Immature natural killer cell (primary cell): ENCODE measurements around the gene TAS2R16. TPM values are rescaled to one million over a fixed set of nuclear protein-coding genes. Genes with fewer than 3 reads are reported as not detected.
"Not testable (repeated sequence)": the region's sequence is repeated elsewhere in the genome, so short reads cannot be mapped to it uniquely, and the experiment has no call there.

ENCODE experiments used
- DNase-seq, 3 donors: peaks; one replicate each; pipeline ENCODE4 v3.0.0; 2022; ENCODE audit warnings: mixed read lengths in 1 of 3
- H3K27ac Mint-ChIP-seq, 6 donors: one replicate each; pipeline ENCODE4 v1.8.0; 2020; ENCODE audit warnings: mixed read lengths in 6 of 6, mild to moderate bottlenecking in 5 of 6, inconsistent platforms in 4 of 6, moderate library complexity in 3 of 6
- H3K27me3 Mint-ChIP-seq, 3 donors: one replicate each; pipeline ENCODE4 v1.8.0; 2020 to 2021; ENCODE audit warnings: low read depth in 3 of 3, mild to moderate bottlenecking in 3 of 3, mixed read lengths in 3 of 3, moderate library complexity in 3 of 3, inconsistent platforms in 1 of 3
- H3K36me3 Mint-ChIP-seq, 3 donors: one replicate each; pipeline ENCODE4 v1.8.0; 2020; ENCODE audit warnings: mixed read lengths in 3 of 3, inconsistent platforms in 2 of 3, mild to moderate bottlenecking in 2 of 3
- H3K4me1 Mint-ChIP-seq, 2 donors: one replicate each; pipeline ENCODE4 v1.8.0; 2020; ENCODE audit warnings: inconsistent platforms in 2 of 2, mild to moderate bottlenecking in 2 of 2, mixed read lengths in 2 of 2, moderate library complexity in 1 of 2
- H3K4me3 Mint-ChIP-seq, 5 donors: one replicate each; pipeline ENCODE4 v1.8.0; 2020; ENCODE audit warnings: mild to moderate bottlenecking in 5 of 5, mixed read lengths in 5 of 5, inconsistent platforms in 3 of 5, moderate library complexity in 3 of 5
- H3K9me3 Mint-ChIP-seq, 6 donors: one replicate each; pipeline ENCODE4 v1.8.0; 2020; ENCODE audit warnings: mild to moderate bottlenecking in 6 of 6, mixed read lengths in 6 of 6, inconsistent platforms in 4 of 6, moderate library complexity in 3 of 6
- polyA plus RNA-seq, 3 donors: library from polyadenylated mRNA; unstranded; fragments of 300-500 nt; fragmentation: Illumina TruSeq; gene quantifications; one replicate each; pipeline ENCODE4 v1.2.3, GENCODE V29; 2021

The TAS2R16 gene
- polyA plus RNA-seq, 3 donors from 2014 or later, result not detected

DNA sequence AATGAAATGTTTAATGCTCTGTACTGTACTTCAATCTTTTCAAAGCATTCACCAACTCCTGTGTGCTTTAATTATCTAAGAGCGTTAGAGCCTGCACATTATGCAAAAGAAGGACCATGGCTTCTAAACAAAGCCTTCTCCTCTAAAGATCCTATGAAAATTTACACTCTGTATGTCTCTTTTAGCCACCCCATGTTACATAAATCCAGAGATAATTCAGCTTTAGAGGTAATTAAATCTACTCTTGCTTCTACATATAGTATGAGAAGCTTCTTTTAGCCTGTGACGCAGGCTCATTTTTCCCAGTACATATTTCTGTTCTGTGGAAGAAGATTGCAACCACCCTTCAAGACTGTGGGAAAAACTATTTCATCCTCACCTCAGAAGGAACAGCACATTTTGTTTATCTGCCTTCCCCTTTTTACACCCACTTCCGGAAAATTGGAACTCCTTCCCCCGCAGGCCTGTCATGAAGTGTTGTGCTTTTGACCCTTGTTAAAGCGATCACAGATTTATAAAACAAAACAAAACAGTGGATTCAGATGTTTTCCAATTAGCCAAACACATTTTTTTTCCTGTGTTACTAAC is 8.1 kb upstream of the TAS2R16 start:
- no peak overlapping the region for H3K4me3 Mint-ChIP-seq
- no peak for DNase-seq
- peaks cover 0 to 4% (median 0%) of the 10 kb centered on the region in 3 donors for H3K36me3 Mint-ChIP-seq
- H3K27me3 Mint-ChIP-seq, result peaks cover 0 to 2% (median 0%) of the 10 kb centered on the region in 3 donors
- peaks cover 0 to 39% (median 16%) of the 10 kb centered on the region in 6 donors for H3K9me3 Mint-ChIP-seq
- no peaks in the 10 kb centered on the region for H3K4me1 Mint-ChIP-seq
- H3K27ac Mint-ChIP-seq, result no peak overlapping the region

DNA sequence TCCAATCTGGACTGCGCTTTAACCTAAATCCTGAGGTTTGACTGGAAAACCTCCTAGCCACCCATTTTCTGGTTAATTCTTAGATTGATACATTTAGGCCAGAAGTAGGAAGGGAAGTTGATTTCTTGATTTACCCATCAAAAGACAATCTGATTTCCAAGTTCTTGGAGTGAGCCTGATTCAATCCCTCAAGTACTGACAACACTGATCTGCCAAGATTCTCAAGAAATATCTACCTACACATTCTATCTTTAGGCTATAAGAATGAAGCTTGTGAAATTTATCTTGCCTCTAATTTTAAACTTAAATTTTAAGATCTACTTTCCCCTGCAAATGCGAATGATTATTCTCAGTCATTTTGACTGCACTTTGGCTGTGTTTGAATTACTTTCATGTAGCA is 5.9 kb downstream of the TAS2R16 start:
- H3K4me3 Mint-ChIP-seq, result no peak overlapping the region
- H3K36me3 Mint-ChIP-seq, result peaks cover 0 to 3% (median 0%) of the 10 kb centered on the region in 3 donors

DNA sequence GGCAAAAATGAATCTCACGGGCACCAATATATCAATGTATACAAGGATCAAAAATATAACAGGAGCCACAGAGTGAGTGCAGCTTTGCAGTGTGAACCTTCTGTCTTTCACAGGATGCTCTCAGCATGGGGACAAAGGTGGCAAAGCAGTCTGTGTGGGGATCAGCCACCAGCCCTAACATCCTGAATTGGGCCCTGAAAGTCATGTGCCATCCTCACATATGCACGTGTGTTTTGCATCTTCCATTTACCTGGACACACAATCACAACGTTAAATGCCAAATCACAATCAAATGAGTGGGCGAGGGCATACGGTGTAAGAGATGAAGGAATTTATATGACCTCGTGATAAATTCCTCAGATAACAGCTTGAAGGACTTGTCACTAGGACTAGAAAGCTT is 6.5 kb downstream of the TAS2R16 start:
- H3K27ac Mint-ChIP-seq, result no peak overlapping the region
- peaks cover 0 to 3% (median 1%) of the 10 kb centered on the region in 3 donors for H3K27me3 Mint-ChIP-seq
- no peaks in the 10 kb centered on the region for H3K4me1 Mint-ChIP-seq
- peaks cover 13 to 29% (median 23%) of the 10 kb centered on the region in 6 donors for H3K9me3 Mint-ChIP-seq
- no peak for DNase-seq
- H3K36me3 Mint-ChIP-seq, result peaks cover 0 to 3% (median 0%) of the 10 kb centered on the region in 3 donors
- no peak overlapping the region for H3K4me3 Mint-ChIP-seq

More for the DNA sequence above, 5.9 kb downstream of the TAS2R16 start:
- Mint-ChIP-seq H3K4me1 (no peaks in the 10 kb centered on the region), H3K27me3 (peaks cover 0 to 3% (median 1%) of the 10 kb centered on the region in 3 donors), H3K9me3 (peaks cover 13 to 34% (median 22%) of the 10 kb centered on the region in 6 donors), H3K27ac (no peak overlapping the region)
- DNase-seq, result no peak

DNA sequence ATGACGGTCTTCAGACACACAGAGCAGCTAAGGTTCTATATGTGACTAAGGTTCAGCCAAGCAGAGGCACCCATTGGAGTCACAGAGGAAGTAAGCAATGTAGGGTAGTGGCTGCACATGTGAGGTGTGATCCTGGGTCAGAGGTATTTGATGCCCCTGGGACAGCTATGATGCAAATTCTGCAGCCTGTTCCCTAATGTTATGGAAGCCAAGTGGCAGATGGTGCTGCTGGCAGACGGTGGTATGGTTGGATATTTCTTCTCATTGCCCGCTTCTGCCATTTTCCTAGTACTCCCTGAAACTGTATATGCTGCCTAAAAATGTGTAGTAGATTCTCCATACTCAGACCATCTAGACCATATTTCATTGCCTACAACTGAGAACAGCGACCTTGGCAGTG is 7.2 kb downstream of the TAS2R16 start:
- H3K4me1 Mint-ChIP-seq, result no peaks in the 10 kb centered on the region

DNA sequence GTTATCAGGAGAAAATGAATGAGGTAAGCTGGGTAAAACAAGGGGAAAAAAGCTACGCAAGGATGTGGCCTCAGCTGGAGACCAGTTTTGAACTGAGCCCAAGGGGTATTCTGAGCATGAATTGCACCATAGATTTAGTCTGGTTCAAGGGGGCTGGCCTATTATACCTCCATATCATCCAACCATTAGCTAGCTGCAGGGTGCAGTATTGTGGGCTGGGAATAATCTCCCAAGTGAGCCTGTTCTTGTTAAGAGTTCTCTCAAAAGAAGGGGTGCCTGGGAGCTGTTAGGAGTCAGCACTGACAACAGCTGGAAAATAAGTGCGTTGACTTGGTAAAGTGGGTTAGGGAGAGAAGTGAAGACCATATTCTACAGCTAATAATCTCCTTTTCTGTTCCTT is 8.0 kb downstream of the TAS2R16 start:
- Mint-ChIP-seq H3K4me1 (no peaks in the 10 kb centered on the region), H3K9me3 (peaks cover 8 to 21% (median 14%) of the 10 kb centered on the region in 6 donors), H3K27me3 (peaks cover 0 to 3% (median 0%) of the 10 kb centered on the region in 3 donors), H3K4me3 (no peak overlapping the region), H3K36me3 (peaks cover 0 to 3% (median 0%) of the 10 kb centered on the region in 3 donors), H3K27ac (no peak overlapping the region)
- no peak for DNase-seq

More for the DNA sequence above, 7.2 kb downstream of the TAS2R16 start:
- no peak for DNase-seq
- H3K36me3 Mint-ChIP-seq, result peaks cover 0 to 3% (median 0%) of the 10 kb centered on the region in 3 donors
- peaks cover 10 to 23% (median 21%) of the 10 kb centered on the region in 6 donors for H3K9me3 Mint-ChIP-seq
- H3K27ac Mint-ChIP-seq, result no peak overlapping the region
- H3K27me3 Mint-ChIP-seq, result peaks cover 0 to 3% (median 0%) of the 10 kb centered on the region in 3 donors
- no peak overlapping the region for H3K4me3 Mint-ChIP-seq

DNA sequence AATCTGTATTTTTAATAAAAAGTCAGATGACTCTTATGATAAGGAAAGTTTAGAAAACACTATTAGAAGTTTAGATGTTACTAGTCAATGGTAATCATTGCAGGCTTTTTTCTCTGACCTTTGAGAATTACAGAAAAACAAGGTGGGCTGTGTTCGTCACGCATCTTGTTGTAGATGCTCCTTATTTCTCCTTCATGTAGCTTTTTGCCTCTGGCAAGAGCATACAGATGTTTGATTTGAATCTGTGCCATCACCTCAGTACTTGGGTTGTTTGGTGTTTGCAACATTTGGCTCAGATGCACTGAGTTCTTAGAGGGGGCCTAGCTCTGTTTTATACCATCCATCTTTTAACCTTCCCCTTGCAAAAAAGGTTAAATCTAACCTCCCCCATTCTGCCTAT is 11.5 kb downstream of the TAS2R16 start:
- Mint-ChIP-seq H3K4me1 (no peaks in the 10 kb centered on the region), H3K36me3 (peaks cover 0 to 3% (median 0%) of the 10 kb centered on the region in 3 donors), H3K4me3 (no peak overlapping the region), H3K27ac (no peak overlapping the region), H3K9me3 (peaks cover 10 to 24% (median 15%) of the 10 kb centered on the region in 6 donors), H3K27me3 (peaks cover 0 to 4% (median 0%) of the 10 kb centered on the region in 3 donors)
- no peak for DNase-seq

DNA sequence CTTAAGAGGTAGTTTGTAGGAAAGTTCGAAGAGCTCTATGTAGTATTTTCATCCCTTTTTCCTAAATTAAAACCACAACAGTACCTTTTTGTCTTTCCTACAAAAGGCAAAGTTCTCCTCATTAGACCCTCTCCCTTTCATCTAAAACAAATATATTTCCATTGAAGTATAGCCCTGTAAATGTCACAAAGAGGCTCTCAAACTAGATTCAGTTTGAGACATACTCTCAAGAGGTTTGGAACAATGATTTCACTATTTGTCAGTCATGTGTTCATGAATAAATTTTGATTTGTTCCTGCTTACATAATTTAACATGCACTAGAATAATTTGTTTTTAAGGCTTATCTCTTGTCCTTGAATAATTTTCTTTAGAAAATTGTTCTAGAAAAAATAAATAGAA is 12.2 kb downstream of the TAS2R16 start:
- H3K4me1 Mint-ChIP-seq, result no peaks in the 10 kb centered on the region
- H3K4me3 Mint-ChIP-seq, result no peak overlapping the region
- no peak for DNase-seq
- peaks cover 0 to 3% (median 0%) of the 10 kb centered on the region in 3 donors for H3K36me3 Mint-ChIP-seq
- peaks cover 10 to 24% (median 11%) of the 10 kb centered on the region in 6 donors for H3K9me3 Mint-ChIP-seq
- peaks cover 0 to 4% (median 0%) of the 10 kb centered on the region in 3 donors for H3K27me3 Mint-ChIP-seq
- no peak overlapping the region for H3K27ac Mint-ChIP-seq

DNA sequence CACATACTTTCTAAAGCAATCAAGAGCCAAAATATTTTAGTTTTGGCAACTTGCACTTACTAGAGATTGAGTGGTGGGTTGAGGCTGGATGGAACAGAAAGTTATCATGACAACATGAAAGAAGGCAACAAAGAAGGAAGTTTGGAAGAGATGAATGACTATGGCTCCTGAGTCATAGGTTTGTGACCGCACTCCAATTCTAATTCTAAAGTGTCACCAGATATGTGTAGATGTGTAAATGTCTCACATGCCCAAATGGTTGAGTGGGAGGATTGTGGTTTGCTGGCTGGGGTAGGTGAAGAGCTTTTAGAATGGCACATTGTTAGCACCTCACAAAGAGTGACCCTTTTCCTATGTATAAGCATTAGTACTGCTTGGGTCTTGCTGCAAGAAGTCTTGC is 20.2 kb downstream of the TAS2R16 start:
- no peaks in the 10 kb centered on the region for H3K27me3 Mint-ChIP-seq
- H3K36me3 Mint-ChIP-seq, result no peaks in the 10 kb centered on the region
- H3K4me1 Mint-ChIP-seq, result no peaks in the 10 kb centered on the region
- no peak overlapping the region for H3K4me3 Mint-ChIP-seq
- no peak for DNase-seq
- no peak overlapping the region for H3K27ac Mint-ChIP-seq
- H3K9me3 Mint-ChIP-seq, result peaks cover 6 to 24% (median 15%) of the 10 kb centered on the region in 6 donors

DNA sequence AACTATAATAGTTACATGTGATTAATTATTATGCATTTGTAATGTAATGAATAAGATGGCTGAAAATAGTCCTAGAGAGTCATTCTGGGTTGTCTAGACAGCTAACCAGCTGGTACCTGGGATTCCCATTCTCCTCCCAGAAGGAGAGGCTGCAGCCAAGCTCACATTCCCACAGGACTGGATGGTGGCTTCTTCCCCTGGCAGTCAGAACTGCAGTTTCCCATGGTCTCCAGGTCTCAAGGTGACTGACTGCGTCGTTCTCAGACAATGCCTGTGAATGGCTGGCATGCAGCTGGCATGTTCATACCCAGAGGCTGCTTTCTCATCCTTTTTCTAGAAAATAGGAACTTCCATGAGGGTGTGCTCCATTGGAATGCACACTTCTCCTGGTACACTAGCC is 21.3 kb downstream of the TAS2R16 start:
- DNase-seq, result no peak
- H3K4me1 Mint-ChIP-seq, result no peaks in the 10 kb centered on the region
- H3K9me3 Mint-ChIP-seq, result peaks cover 6 to 26% (median 15%) of the 10 kb centered on the region in 6 donors
- H3K27ac Mint-ChIP-seq, result no peak overlapping the region
- no peaks in the 10 kb centered on the region for H3K36me3 Mint-ChIP-seq
- no peak overlapping the region for H3K4me3 Mint-ChIP-seq
- no peaks in the 10 kb centered on the region for H3K27me3 Mint-ChIP-seq

DNA sequence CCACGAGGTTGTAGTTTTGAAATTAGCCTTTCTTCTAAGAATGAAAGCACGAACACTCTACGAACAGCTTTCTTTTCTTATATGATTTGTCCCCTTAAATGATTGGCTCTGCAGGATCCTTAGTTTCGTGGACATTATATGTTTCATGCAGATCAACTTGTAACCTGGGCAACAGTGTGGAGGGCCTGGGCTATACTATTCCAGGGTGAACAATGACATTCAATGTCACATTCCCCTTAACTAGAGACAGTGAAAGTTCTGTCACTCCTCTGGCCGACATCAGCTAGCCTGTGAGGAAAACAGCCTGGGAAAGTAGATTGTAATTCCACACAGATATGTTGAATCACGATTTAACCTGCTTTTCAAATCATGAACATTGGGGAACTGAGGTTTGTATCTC is 23.4 kb downstream of the TAS2R16 start:
- H3K4me1 Mint-ChIP-seq, result no peaks in the 10 kb centered on the region
- H3K27me3 Mint-ChIP-seq, result no peaks in the 10 kb centered on the region
- H3K27ac Mint-ChIP-seq, result no peak overlapping the region
- no peak for DNase-seq
- H3K4me3 Mint-ChIP-seq, result no peak overlapping the region
- no peaks in the 10 kb centered on the region for H3K36me3 Mint-ChIP-seq
- H3K9me3 Mint-ChIP-seq, result peaks cover 2 to 22% (median 11%) of the 10 kb centered on the region in 6 donors

DNA sequence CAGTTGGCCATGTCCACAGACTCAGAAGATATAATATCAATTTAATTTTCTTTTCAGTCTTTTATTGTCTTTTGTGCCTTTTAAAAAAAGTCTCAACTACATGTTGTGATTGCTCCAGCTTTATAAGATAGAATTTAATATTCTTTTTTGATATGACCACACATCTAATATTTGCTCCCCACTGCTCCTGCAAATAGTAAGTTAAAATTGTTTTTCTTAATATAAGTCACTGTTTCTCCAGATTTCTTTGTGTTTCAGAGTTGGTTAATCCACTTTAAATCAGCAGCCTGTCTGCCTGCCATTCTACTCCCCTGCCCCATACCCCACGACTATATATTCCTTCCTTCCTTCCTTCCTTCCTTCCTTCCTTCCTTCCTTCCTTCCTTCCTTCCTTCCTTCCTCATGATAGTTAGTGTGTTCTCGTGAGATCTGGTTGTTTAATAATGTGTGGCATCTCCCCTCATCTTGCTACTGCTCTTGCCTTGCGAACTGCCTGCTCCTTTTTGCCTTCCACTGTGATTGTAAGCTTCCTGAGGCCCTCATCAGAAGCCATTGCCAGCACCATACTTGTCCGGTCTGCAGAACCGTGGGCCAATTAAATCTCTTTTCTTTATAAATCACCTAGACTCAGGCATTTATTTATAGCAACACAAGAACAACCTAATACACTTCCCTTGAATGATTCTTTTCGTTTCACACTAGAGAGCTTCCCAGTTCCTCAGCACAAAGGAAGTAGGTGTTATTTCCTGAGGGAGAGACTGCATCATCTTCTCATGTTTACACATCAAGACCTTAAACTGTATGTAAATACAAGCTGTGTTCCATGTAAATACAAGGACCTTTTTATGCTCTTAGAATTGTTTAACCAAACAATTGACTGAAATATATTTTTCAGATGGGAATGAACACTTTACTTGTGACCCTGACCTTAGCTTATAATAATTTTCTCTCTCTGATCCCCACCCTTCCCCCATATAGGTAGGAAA is 24.5 kb downstream of the TAS2R16 start:
- no peaks in the 10 kb centered on the region for H3K36me3 Mint-ChIP-seq
- peaks cover 0 to 22% (median 12%) of the 10 kb centered on the region in 6 donors for H3K9me3 Mint-ChIP-seq
- H3K4me1 Mint-ChIP-seq, result no peaks in the 10 kb centered on the region
- no peak overlapping the region for H3K27ac Mint-ChIP-seq
- H3K27me3 Mint-ChIP-seq, result no peaks in the 10 kb centered on the region
- no peak overlapping the region for H3K4me3 Mint-ChIP-seq
- DNase-seq, result no peak

DNA sequence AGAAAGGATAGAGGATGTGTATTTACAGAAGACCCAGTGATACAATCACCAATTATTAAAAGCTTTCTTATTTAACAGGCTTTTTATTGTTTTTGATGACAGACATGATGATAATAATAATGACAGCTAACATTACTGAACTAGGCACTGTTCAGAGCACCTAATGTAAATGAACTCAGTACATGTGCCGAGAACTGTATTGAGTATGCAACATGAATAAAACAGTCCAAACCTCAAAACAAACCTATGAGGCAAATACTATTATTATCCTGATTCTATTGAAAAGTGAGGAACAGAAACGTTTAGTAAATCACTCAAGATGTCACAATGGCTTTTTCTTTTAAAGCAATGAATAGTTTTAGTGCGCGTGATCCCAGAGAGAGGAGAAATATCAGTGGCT is 27.1 kb downstream of the TAS2R16 start:
- no peaks in the 10 kb centered on the region for H3K27me3 Mint-ChIP-seq
- H3K27ac Mint-ChIP-seq, result no peak overlapping the region
- no peak for DNase-seq
- no peaks in the 10 kb centered on the region for H3K4me1 Mint-ChIP-seq
- H3K36me3 Mint-ChIP-seq, result no peaks in the 10 kb centered on the region
- peaks cover 0 to 23% (median 9%) of the 10 kb centered on the region in 6 donors for H3K9me3 Mint-ChIP-seq
- no peak overlapping the region for H3K4me3 Mint-ChIP-seq

DNA sequence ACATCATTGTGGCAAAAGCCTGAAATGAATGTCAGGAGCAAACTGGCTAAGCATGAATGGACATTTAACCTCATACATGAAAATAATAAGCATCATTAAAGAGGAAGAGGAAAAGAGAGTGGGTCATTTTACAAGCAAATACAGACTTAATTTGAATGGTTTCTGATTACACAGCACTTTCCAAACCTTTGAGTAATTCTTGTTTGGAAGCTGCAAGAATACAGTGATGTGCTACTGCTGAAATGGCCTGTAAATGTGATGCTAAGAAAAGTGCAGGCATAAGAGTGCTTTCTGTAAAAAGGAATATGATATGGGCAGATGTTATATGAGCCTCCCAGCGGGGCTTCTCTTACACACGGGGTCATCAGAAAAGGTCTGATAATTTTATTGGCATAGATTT is 30.2 kb downstream of the TAS2R16 start:
- DNase-seq, result no peak
- peaks cover 2 to 33% (median 14%) of the 10 kb centered on the region in 6 donors for H3K9me3 Mint-ChIP-seq
- no peaks in the 10 kb centered on the region for H3K4me1 Mint-ChIP-seq
- H3K27ac Mint-ChIP-seq, result no peak overlapping the region
- no peaks in the 10 kb centered on the region for H3K27me3 Mint-ChIP-seq
- no peaks in the 10 kb centered on the region for H3K36me3 Mint-ChIP-seq
- H3K4me3 Mint-ChIP-seq, result no peak overlapping the region

DNA sequence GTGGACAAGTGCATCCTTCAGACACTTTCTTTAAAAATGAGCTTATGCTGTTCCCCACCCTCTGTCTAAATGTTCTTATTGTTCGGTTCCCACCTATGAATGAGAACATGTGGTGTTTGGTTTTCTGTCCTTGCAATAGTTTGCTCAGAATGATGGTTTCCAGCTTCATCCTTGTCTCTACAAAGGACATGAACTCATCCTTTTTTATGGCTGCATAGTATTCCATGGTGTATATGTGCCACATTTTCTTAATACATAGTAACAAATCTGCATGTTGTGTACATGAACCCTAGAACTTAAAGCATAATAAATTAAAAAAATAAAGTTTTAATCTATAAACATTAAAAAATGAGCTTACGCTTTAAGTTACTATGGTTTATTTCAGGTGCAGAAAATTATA is 41.8 kb downstream of the TAS2R16 start:
- not testable (repeated sequence) for DNase-seq, H3K36me3 Mint-ChIP-seq, H3K4me3 Mint-ChIP-seq, H3K27ac Mint-ChIP-seq, H3K27me3 Mint-ChIP-seq, H3K4me1 Mint-ChIP-seq
- peaks cover 6 to 53% (median 18%) of the 10 kb centered on the region in 6 donors for H3K9me3 Mint-ChIP-seq
